PFSK-1 (cell line): Measurements from ENCODE around the gene ACOX3.

Experiments
- POLR2AphosphoS5 ChIP-seq: IDR thresholded peaks from 2 replicates; pipeline ENCODE4 v1.6.1; 2012; ENCODE audit warnings: low read depth, mild to moderate bottlenecking, control low read depth, low read length, moderate library complexity
- REST ChIP-seq, 2 experiments: IDR thresholded peaks; 2 replicates each; pipeline versions ENCODE4 v1.6.1 to v1.8.0; 2011 to 2012; ENCODE audit warnings: low read depth in 2 of 2, low read length in 2 of 2, control low read depth in 1 of 2, inconsistent platforms in 1 of 2, mild to moderate bottlenecking in 1 of 2, moderate library complexity in 1 of 2; ENCODE audit not compliant: insufficient read depth in 1 of 2
- SIN3A ChIP-seq: IDR thresholded peaks from 2 replicates; pipeline ENCODE4 v1.6.1; 2012; ENCODE audit warnings: mild to moderate bottlenecking, low read length, moderate library complexity, borderline replicate concordance; ENCODE audit not compliant: insufficient read depth
- TAF1 ChIP-seq: IDR thresholded peaks from 2 replicates; pipeline ENCODE4 v1.6.1; 2012; ENCODE audit warnings: low read length, control low read depth, borderline replicate concordance; ENCODE audit not compliant: insufficient read depth

GRCh38 chr4:8467016-8467415, 26.5 kb upstream of the ACOX3 start:
- TF ChIP-seq POLR2AphosphoS5 (no peak), TAF1 (no peak), REST (IDR thresholded peaks at IDR 0.05; ENCODE audit: insufficient read depth in 1 of 2, low read depth in 2 of 2, low read length in 2 of 2) (no peak), SIN3A (no peak)
